Lung (tissue), 12 donors: ENCODE measurements around the gene RPS28. TPM values are rescaled to one million over a fixed set of nuclear protein-coding genes. Genes with fewer than 3 reads are reported as not detected.

ENCODE experiments used
- ATAC-seq: fragments of 200-7000 bp; cut with Tn5 transposase; one replicate; pipeline ENCODE4 v1.9.1; 2020; ENCODE audit warnings: moderate number of reproducible peaks; ENCODE audit not compliant: insufficient read depth, low FRiP score
- DNase-seq, 3 donors: peaks; one replicate each; pipeline ENCODE4 v3.0.0-alpha.2; 2013 to 2017
- H3K27ac ChIP-seq, 2 donors: one replicate each; pipeline ENCODE4 v1.5.1; 2013; ENCODE audit warnings: mild to moderate bottlenecking in 2 of 2, moderate library complexity in 2 of 2, control low read depth in 1 of 2, inconsistent platforms in 1 of 2, low read depth in 1 of 2, low read length in 1 of 2
- H3K27me3 ChIP-seq, 3 donors: one replicate each; pipeline ENCODE4 v1.5.1; 2013; ENCODE audit warnings: low read length in 2 of 3; ENCODE audit not compliant: control insufficient read depth in 3 of 3, insufficient read depth in 3 of 3
- H3K36me3 ChIP-seq, 4 donors: one replicate each; pipeline ENCODE4 v1.5.1; 2013; ENCODE audit warnings: low read length in 4 of 4, mild to moderate bottlenecking in 1 of 4, moderate library complexity in 1 of 4; ENCODE audit not compliant: control insufficient read depth in 4 of 4, insufficient read depth in 4 of 4
- H3K4me1 ChIP-seq, 5 donors: one replicate each; pipeline ENCODE4 v1.5.1; 2013; ENCODE audit warnings: low read length in 5 of 5, mild to moderate bottlenecking in 2 of 5, moderate library complexity in 1 of 5; ENCODE audit not compliant: control insufficient read depth in 5 of 5, insufficient read depth in 5 of 5
- H3K4me3 ChIP-seq: one replicate; pipeline ENCODE4 v1.5.1; 2013; ENCODE audit warnings: mild to moderate bottlenecking, control low read depth, moderate library complexity
- H3K9ac ChIP-seq, 2 donors: one replicate each; pipeline ENCODE4 v1.5.1; 2013; ENCODE audit warnings: low read length in 2 of 2, control low read depth in 1 of 2; ENCODE audit not compliant: insufficient read depth in 1 of 2
- H3K9me3 ChIP-seq, 4 donors: one replicate each; pipeline ENCODE4 v1.5.1; 2013; ENCODE audit warnings: low read length in 3 of 4, mild to moderate bottlenecking in 1 of 4, moderate library complexity in 1 of 4; ENCODE audit not compliant: control insufficient read depth in 4 of 4, insufficient read depth in 3 of 4
- WGBS, 2 donors: extraction: QIAGEN DNeasy Blood & Tissue Kit; methylation state at CpG; one replicate each; pipeline ENCODE4 v1.1.7; 2013; 5-methylcytosine and 5-hydroxymethylcytosine counted together
- polyA plus RNA-seq, 2 donors: library from polyadenylated mRNA; stranded (reverse); fragments of 200-250 nt; gene quantifications; one replicate each; pipeline ENCODE4 v1.2.1, GENCODE V29; 2013
- total RNA-seq, 2 donors: library from RNA; depleted of rRNA in 1 of 2; stranded (reverse); fragments of >200 nt in 1 of 2; gene quantifications; one replicate each; pipeline ENCODE4 v1.2.1, GENCODE V29; 2014 to 2021
- TF ChIP-seq, protein P1 (sequence below): IDR thresholded peaks from 2 replicates; pipeline ENCODE4 v1.5.1; 2012; ENCODE audit warnings: mild to moderate bottlenecking; ENCODE audit errors: control extremely low read depth, extremely low read depth
- donor health status: control.
- donor health status: control.
- donor health status: Bipolar disorder and iron deficiency.
- donor health status: healthy.
- donor health status: DM: yes; HTN: yes; CAD: no.

Gene RPS28
- total and polyA plus RNA-seq, 4 donors = 588 to 1,897 (median 1,296) TPM

DNA sequence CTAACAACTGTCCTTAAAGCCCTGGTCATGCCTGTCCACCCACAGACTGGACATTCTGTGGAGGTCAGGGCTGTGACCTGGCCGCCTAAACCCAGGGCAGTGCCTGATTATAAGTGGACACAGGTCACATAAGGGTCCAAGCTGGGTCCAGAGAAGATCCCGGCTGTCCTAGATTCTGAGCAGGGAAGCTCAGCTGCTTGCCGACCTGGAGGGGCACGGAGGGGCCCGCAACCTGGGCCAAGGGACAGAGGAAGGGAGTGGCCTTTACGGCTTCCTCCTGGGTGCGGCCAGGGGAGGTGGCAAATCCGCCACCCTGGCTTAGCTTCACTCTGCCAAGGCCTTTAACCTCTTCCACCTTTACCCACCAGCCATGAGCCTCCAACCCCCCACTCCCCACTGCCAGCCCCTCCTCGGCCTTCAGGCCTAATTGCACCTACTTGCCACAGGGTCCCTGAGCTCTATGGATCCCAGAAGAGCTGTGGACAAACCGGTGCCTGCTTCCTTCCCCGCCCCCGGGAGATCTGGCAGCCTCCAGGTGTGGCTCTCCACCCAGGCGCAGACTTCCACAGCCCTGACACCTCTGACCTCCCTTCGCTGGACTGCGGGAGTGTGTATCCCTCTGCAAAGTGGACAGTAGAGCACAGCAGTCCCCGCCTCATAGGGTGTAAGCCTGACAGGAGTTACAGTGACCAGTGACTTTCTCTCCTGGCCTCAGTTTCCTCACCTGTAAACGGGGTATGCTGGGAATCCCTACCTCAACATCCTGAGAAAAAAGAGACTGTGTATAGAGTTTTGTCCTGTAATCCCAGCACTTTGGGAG lies 14.9 kb upstream of the RPS28 start:
- peaks cover 0 to 19% (median 4%) of the 10 kb centered on the region in 5 donors for H3K4me1 ChIP-seq
- DNase-seq (no peak), ATAC-seq (no peak)
- H3K9me3 ChIP-seq = no peaks in the 10 kb centered on the region
- no peaks in the 10 kb centered on the region for H3K27me3 ChIP-seq
- TF ChIP-seq, protein P1, sequence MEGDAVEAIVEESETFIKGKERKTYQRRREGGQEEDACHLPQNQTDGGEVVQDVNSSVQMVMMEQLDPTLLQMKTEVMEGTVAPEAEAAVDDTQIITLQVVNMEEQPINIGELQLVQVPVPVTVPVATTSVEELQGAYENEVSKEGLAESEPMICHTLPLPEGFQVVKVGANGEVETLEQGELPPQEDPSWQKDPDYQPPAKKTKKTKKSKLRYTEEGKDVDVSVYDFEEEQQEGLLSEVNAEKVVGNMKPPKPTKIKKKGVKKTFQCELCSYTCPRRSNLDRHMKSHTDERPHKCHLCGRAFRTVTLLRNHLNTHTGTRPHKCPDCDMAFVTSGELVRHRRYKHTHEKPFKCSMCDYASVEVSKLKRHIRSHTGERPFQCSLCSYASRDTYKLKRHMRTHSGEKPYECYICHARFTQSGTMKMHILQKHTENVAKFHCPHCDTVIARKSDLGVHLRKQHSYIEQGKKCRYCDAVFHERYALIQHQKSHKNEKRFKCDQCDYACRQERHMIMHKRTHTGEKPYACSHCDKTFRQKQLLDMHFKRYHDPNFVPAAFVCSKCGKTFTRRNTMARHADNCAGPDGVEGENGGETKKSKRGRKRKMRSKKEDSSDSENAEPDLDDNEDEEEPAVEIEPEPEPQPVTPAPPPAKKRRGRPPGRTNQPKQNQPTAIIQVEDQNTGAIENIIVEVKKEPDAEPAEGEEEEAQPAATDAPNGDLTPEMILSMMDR = no peak
- H3K27ac ChIP-seq = peak overlapping the region in 1 of 2 donors; percentile 17
- 67 to 79% methylated on average over 17 of the region's 17 CpGs for WGBS, 2 donors
- H3K36me3 ChIP-seq = peaks cover 0 to 15% (median 12%) of the 10 kb centered on the region in 4 donors
- no peak overlapping the region for H3K9ac ChIP-seq
- no peak overlapping the region for H3K4me3 ChIP-seq

DNA sequence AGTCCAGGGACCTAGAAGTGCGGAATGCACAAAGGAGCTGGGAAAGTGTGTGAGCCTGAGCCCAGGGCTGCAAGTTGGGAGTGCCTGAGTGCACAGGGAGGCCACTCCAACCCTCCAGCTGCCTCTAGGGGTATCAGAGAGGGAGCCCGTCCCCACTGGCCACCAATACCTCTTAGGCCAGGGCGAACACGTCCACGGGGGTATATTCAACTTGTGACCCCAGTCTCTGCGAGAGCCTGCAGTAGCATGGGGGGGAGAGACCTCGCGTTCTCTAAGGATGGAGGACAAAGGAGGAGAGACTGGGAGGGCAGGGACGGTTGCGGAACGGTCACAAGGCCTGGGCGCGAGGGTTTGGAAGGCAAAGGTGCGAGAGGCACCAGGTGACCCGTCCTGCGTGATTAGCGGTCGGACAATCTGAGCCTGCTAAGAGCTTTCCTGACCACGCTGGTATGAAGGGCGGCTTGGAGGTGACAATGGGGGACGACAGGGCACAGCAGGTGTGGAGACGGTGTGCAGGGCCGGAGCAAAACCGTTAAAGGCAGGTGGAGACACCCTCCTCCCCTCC lies 13.8 kb upstream of the RPS28 start:
- WGBS, 2 donors = 29 to 53% methylated on average over 24 of the region's 24 CpGs
- no peaks in the 10 kb centered on the region for H3K9me3 ChIP-seq
- peak overlapping the region in 1 of 2 donors; percentile 84 for H3K27ac ChIP-seq
- peaks cover 0 to 13% (median 12%) of the 10 kb centered on the region in 4 donors for H3K36me3 ChIP-seq
- TF ChIP-seq, protein P1 = no peak
- peak overlapping the region; percentile 51 to 60 for H3K9ac ChIP-seq
- ATAC-seq (no peak), DNase-seq (peak in 1 of 3 donors; percentile 15)
- H3K4me1 ChIP-seq = peaks cover 0 to 19% (median 5%) of the 10 kb centered on the region in 5 donors
- peak overlapping the region; percentile 51 for H3K4me3 ChIP-seq
- H3K27me3 ChIP-seq = no peaks in the 10 kb centered on the region

DNA sequence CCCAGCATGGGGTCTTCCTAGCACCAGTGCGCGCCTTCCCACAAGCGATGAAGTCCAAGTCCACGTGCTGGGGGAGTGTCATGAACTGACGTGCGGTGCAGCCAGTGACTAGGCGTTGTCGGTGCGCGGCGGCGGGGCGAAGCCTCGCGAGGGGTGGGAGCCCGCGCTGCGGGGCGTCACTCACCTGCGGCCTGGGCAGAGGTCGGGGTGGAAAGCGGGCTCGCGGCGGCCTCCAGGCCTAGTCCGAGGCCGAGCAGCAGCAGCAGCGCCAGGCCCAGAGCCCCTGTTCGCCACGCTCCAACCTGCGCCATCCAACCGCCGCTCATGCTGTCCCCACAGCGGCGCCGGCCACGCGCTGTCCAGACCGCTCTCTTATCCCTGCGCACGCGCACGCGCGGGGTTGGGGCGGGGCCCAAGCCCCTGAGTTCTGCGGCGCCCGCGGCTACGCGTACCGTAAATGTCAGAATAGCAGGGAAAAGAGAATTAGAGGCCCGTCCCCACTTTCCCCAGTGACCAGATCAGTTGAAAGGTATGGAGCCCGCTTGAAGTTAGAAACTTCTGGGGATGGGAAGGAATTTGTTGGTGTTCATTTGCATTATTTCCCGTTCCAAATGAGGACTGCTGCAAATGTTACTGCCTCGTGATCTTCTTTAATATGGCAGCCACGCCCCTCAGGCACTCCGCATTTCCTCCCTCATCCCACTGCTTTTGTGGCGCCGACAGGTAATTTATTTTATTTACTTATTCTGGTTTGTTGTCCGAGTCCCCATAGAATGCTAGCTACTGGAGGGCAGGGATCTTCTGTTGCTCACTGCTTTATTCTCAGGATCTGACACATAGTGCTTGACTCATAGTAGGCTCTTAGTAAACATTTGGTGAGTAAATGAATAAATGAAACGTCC lies 13.1 kb upstream of the RPS28 start, which contains the start of gene CD320:
Gene CD320 (minus strand): TSS at position 394 of the 902 bp plus-strand sequence. CDS start 68 bp downstream, at position 326.
- 1 to 2% methylated on average over 61 to 63 of the region's 63 CpGs for WGBS, 2 donors
- peaks cover 0 to 15% (median 13%) of the 10 kb centered on the region in 4 donors for H3K36me3 ChIP-seq
- TF ChIP-seq, protein P1 = no peak
- DNase-seq (peak; percentile 90 to 95 (median 93)), ATAC-seq (peak; percentile 94)
- peaks cover 0 to 19% (median 5%) of the 10 kb centered on the region in 5 donors for H3K4me1 ChIP-seq
- peak within 1 kb of the TSS; percentile 51 to 60 for H3K9ac ChIP-seq
- H3K27ac ChIP-seq = peak within 1 kb of the TSS; percentile 54 to 84
- no peaks in the 10 kb centered on the region for H3K9me3 ChIP-seq
- H3K4me3 ChIP-seq = peak within 1 kb of the TSS; percentile 51
- H3K27me3 ChIP-seq = no peaks in the 10 kb centered on the region
